SK-N-MC (cell line): Measurements from ENCODE around the gene GJD3.
"Not testable (repeated sequence)": the region's sequence is repeated elsewhere in the genome, so short reads cannot be mapped to it uniquely, and the experiment has no call there.

Source experiments
- DNase-seq: peaks from one replicate; pipeline ENCODE4 v3.0.0-alpha.2; 2011; ENCODE audit warnings: low read depth, low spot score
- H3K27ac ChIP-seq: fragments of 200-600 bp; sonication (generic); 2 replicates; pipeline ENCODE4 v1.5.1; 2016; ENCODE audit warnings: mixed run types
- H3K36me3 ChIP-seq: fragments of 200-600 bp; sonication (generic); 2 replicates; pipeline ENCODE4 v1.6.1; 2017; ENCODE audit warnings: antibody characterized with exemption, low read length, mixed read lengths; ENCODE audit not compliant: insufficient read depth
- H3K4me3 ChIP-seq: fragments of 200-600 bp; sonication (generic); 2 replicates; pipeline ENCODE4 v1.5.1; 2016
- H3K9ac ChIP-seq: fragments of 200-600 bp; sonication (generic); 2 replicates; pipeline ENCODE4 v1.8.0; 2017; ENCODE audit warnings: mixed run types, mixed read lengths; ENCODE audit not compliant: insufficient read length
- H3K9me3 ChIP-seq: fragments of 200-600 bp; sonication (generic); 2 replicates; pipeline ENCODE4 v1.6.1; 2017; ENCODE audit warnings: low read depth, mild to moderate bottlenecking, antibody characterized with exemption, low read length, moderate library complexity, mixed read lengths
- EZH2 ChIP-seq: fragments of 200-600 bp; sonication (generic); IDR thresholded peaks from one replicate; pipeline ENCODE4 v1.6.1; 2017; ENCODE audit warnings: antibody characterized with exemption
- FOXP2 ChIP-seq: optimal IDR thresholded peaks from 2 replicates; pipeline ENCODE3; 2011; ENCODE audit warnings: mild to moderate bottlenecking, moderate library complexity; ENCODE audit not compliant: insufficient read depth; ENCODE audit errors: extremely low read length, control extremely low read depth
- POLR2AphosphoS5 ChIP-seq: IDR thresholded peaks from 2 replicates; pipeline ENCODE4 v1.6.1; 2012; ENCODE audit warnings: mild to moderate bottlenecking, low read depth, low read length, borderline replicate concordance

GJD3 gene

DNA sequence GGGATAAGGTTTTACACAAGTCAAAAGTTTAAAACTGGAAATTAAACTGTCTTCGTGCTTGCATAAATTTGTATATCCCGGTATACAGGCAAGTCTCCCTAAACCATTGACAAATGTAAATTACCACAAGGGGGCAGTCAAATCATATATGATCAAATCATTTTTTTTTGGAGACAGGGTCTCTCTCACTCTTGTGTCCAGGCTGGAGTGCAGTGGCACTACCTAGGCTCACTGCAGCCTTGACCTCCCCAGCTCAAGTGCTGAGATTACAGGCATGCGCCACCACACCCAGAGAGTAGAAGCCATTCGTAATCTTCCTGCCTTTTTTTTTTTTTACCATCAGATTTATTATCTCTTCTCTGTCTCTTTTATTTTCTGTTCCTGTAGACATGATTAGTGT, 34.6 kb upstream of the GJD3 start:
- peak overlapping the region; percentile 51; the same call in 1 of the 2 replicates for H3K27ac ChIP-seq
- TF ChIP-seq EZH2 (no peak), POLR2AphosphoS5 (no peak), FOXP2 (no peak)
- H3K9ac ChIP-seq: no peak overlapping the region
- DNase-seq: peak; percentile 42
- no peaks in the 10 kb centered on the region for H3K9me3 ChIP-seq
- peaks cover 100% of the 10 kb centered on the region for H3K36me3 ChIP-seq
- no peak overlapping the region for H3K4me3 ChIP-seq

DNA sequence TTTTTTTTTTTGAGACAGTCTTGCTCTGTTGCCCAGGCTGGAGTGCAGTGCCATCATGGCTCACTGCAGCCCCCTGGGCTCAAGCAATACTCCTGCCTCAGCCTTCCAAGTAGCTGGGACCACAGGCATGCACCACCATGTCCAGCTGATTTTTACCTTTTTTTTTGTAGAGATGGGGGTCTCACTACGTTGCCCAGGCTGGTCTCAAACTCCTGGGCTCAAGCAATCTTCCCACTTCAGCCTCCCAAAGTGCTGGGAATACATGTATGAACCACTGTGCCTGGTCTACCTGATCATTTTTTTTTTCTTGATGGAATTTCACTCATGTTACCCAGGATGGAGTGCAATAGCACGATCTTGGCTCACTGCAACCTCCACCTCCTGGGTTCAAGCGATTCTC, 22.0 kb upstream of the GJD3 start:
- not testable (repeated sequence) for DNase-seq, H3K9me3 ChIP-seq, H3K9ac ChIP-seq, H3K4me3 ChIP-seq
- 0 out of 2 replicates have a peak overlapping the region, but pooled peaks have one; percentile 60 for H3K27ac ChIP-seq
- H3K36me3 ChIP-seq: peaks cover 54% of the 10 kb centered on the region

DNA sequence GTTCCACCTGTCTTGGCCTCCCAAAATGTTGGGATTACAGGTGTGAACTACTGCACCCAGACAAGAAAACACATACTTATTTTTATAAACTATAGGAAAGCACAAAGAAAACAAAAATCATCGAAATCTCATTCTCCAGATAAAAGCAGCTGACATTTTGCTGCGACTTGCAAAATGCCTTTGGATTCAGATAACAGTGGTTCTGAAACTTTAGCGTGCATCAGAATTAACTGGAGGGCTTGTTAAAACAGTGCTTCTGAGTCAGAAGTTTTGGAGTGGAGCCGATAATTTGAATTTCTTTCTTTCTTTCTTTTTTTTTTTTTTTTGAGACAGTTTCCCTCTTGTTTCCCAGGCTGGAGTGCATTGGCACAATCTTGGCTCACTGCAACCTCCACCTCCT, 17.7 kb upstream of the GJD3 start:
- no peak overlapping the region for H3K9ac ChIP-seq
- no peaks in the 10 kb centered on the region for H3K9me3 ChIP-seq
- H3K4me3 ChIP-seq: no peak overlapping the region
- no peak for DNase-seq
- peaks cover 11% of the 10 kb centered on the region for H3K36me3 ChIP-seq
- TF ChIP-seq EZH2 (no peak), POLR2AphosphoS5 (no peak), FOXP2 (no peak)
- no peak overlapping the region for H3K27ac ChIP-seq

DNA sequence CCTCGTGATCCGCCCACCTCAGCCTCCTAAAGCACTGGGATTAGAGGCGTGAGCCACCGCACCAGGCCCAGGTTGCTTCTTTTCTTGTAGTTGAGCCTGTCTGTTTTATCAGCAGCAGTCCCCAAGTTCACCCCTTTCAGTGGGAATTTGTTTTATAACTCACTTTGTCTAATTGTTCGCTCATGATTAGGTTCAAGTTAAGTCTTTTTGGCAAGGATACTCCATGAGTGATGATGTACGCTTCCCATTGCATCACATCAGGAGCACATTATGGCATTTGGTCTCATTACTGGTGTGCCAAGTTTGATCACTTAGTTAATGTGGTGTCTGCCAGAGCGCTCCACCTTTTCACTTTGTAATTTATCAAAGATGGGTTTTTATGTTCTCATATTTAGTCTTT, 14.4 kb upstream of the GJD3 start:
- H3K9me3 ChIP-seq: no peaks in the 10 kb centered on the region
- TF ChIP-seq FOXP2: no peak
- TF ChIP-seq EZH2: no peak
- TF ChIP-seq POLR2AphosphoS5: no peak
- no peak overlapping the region for H3K9ac ChIP-seq
- DNase-seq: no peak
- peak overlapping the region; percentile 46; the same call in 1 of the 2 replicates for H3K27ac ChIP-seq
- no peak overlapping the region for H3K4me3 ChIP-seq
- H3K36me3 ChIP-seq: 0 out of 2 replicates have a peak, but pooled peaks cover 2% of the 10 kb centered on the region

DNA sequence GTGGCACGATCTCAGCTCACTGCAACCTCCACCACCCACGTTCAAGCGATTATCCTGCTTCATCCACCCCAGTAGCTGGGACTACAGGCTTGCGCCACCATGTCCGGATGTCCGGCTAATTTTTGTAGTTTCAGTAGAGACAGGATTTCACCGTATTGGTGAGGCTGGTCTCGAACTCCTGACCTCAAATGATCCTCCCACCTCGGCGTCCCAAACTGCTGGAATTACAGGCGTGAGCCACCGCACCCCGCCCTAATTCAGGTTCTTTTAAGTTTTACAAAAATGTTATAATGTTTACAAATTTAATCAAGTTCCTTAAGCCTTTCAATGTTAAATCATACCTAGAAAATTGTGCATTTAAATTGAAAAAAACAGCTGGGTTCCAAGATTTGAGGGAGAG, 13.3 kb upstream of the GJD3 start:
- DNase-seq: no peak
- TF ChIP-seq FOXP2 (no peak), POLR2AphosphoS5 (no peak), EZH2 (no peak)
- no peaks in the 10 kb centered on the region for H3K9me3 ChIP-seq

DNA sequence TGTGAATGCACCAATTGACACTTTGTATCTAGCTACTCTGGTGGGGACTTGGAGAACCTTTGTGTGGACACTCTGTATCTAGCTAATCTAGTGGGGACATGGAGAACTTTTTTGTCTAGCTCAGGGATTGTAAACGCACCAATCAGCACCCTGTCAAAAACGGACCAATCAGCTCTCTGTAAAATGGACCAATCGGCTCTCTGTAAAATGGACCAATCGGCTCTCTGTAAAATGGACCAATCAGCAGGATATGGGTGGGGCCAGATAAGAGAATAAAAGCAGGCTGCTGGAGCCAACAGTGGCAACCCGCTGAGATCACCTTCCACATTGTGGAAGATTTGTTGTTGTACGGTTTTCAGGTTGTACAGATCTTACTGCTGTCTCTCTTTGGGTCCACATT, 12.0 kb upstream of the GJD3 start:
- H3K27ac ChIP-seq, H3K4me3 ChIP-seq, H3K9me3 ChIP-seq, DNase-seq, H3K9ac ChIP-seq, H3K36me3 ChIP-seq: not testable (repeated sequence)

More for the DNA sequence above, 13.3 kb upstream of the GJD3 start:
- Histone ChIP-seq H3K27ac (no peak overlapping the region), H3K36me3 (no peaks in the 10 kb centered on the region), H3K9ac (no peak overlapping the region), H3K4me3 (no peak overlapping the region)

DNA sequence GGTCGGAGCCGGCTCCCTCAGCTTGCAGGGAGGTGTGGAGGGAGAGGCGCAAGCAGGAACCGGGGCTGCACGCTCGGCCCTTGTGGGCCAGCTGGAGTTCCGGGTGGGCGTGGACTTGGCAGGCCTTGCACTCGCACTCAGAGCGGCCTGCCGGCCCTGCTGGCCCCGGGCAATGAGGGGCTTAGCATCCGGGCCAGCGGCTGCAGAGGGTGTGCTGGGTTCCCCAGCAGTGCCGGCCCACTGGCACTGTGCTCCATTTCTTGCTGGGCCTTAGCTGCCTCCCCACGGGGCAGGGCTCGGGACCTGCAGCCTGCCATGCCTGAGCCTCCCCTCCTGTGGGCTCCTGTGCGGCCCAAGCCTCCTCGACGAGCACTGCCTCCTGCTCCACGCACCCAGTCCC, 11.2 kb upstream of the GJD3 start:
- H3K9ac ChIP-seq, H3K9me3 ChIP-seq, H3K27ac ChIP-seq, H3K36me3 ChIP-seq, DNase-seq, H3K4me3 ChIP-seq: not testable (repeated sequence)

DNA sequence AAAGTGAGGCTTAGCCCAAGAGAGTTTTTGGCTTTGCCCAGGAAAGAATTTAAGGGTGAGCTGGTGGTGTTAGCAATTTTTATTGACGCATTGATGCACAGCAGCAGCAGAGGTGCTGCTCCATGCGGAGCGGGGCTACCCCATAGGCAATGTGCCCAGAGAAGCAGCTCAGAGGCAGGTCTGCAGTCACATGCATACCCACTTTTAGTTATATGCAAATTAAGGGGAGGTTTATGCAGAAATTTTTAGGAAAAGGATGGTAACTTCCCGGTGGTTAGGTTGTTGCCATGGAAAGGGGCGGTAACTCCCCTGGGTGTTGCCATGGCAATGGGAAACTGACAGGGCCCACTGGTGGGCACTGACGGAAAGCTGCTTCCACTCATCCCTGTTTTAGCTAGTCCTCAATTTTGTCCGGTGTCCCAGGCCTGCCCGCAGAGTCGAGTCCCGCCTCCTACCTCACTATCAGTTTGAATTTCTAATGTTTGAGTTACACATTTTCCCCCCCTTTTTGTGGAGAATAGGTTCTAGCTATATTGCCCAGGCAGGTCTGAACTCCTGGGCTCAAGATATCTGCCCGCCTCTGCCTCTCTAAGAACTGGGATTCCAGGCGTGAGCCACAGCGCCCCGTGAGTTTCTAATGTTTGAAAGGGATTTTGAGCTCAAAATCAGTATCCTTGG, 10.4 kb upstream of the GJD3 start:
- DNase-seq: no peak
- Histone ChIP-seq H3K36me3 (no peaks in the 10 kb centered on the region), H3K4me3 (no peak overlapping the region), H3K9ac (no peak overlapping the region), H3K27ac (no peak overlapping the region), H3K9me3 (no peaks in the 10 kb centered on the region)
- TF ChIP-seq POLR2AphosphoS5: no peak
- TF ChIP-seq FOXP2: no peak
- no peak for TF ChIP-seq EZH2

DNA sequence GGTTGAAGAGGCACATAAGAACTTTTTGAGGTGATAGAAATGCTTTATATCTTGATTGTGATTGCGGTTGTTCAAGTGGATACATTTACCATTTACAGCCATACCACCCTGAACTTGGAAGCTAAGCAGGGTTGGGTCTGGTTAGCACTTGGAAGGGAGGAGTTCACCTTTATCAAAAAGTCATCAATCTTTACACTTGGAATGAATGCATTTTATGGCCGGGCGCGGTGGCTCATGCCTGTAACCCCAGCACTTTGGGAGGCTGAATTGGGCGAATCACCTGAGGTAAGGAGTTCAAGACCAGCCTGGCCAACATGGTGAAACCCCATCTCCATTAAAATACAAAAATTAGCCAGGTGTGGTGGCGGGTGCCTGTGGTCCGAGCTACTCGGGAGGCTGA, 9.5 kb upstream of the GJD3 start:
- TF ChIP-seq EZH2: no peak
- TF ChIP-seq FOXP2: no peak
- no peak for TF ChIP-seq POLR2AphosphoS5
- Histone ChIP-seq H3K9me3 (no peaks in the 10 kb centered on the region), H3K27ac (no peak overlapping the region)

More for the DNA sequence above, 9.5 kb upstream of the GJD3 start:
- DNase-seq: no peak
- no peak overlapping the region for H3K4me3 ChIP-seq
- no peaks in the 10 kb centered on the region for H3K36me3 ChIP-seq
- H3K9ac ChIP-seq: no peak overlapping the region
